Measurements from ENCODE around the gene NLGN1.

- TF ChIP-seq JUND (IDR thresholded peaks at IDR 0.05; ENCODE audit: low read length) (no peak), TBP (IDR thresholded peaks at IDR 0.05; ENCODE audit: low read depth, low read length) (no peak), USF2 (IDR thresholded peaks at IDR 0.05; ENCODE audit: low read length) (no peak), CTCF (IDR thresholded peaks at IDR 0.05; ENCODE audit: control extremely low read depth in 1 of 3, insufficient read depth in 1 of 3, low read depth in 1 of 3, low read length in 3 of 3) (no peak)
Measured at GRCh38 chr3:173992416-173992815, 594.9 kb downstream of the NLGN1 start.
